CD4-positive, alpha-beta T cell (primary cell): ENCODE results near the gene SDF2L1. TPM values are rescaled to one million over a fixed set of nuclear protein-coding genes. Genes with fewer than 3 reads are reported as not detected.
"Not testable (repeated sequence)": the region's sequence is repeated elsewhere in the genome, so short reads cannot be mapped to it uniquely, and the experiment has no call there.

Experiments used
- ATAC-seq: fragments of 200-7000 bp; cut with Tn5 transposase; one replicate; pipeline ENCODE4 v1.10.0; 2022; ENCODE audit warnings: mild to moderate bottlenecking; ENCODE audit not compliant: poor library complexity
- CTCF ChIA-PET: fragments of 350-600 bp; sonication (Branson Sonifier 250); formaldehyde crosslinking; loops from one replicate; lab custom pipeline; 2021; ENCODE audit warnings: antibody characterized with exemption, inconsistent platforms; lab: Charles Lee
- POLR2A ChIA-PET: fragments of 350-600 bp; sonication (Branson Sonifier 250); formaldehyde crosslinking; loops from one replicate; lab custom pipeline; 2021; ENCODE audit warnings: antibody characterized with exemption, inconsistent platforms; lab: Charles Lee
- DNase-seq, 14 experiments: peaks; one replicate each; pipeline ENCODE4 v3.0.0-alpha.2; 2013 to 2020; ENCODE audit warnings: mixed read lengths in 2 of 14
- H3K27ac ChIP-seq, 2 donors: one replicate each; pipeline versions ENCODE4 v1.5.1 to v1.7.0; 2013; ENCODE audit warnings: low read length in 2 of 2, low read depth in 1 of 2, mild to moderate bottlenecking in 1 of 2
- H3K27me3 ChIP-seq, 2 experiments: 1 replicate in 1 of 2; 2 replicates in 1 of 2; pipeline versions ENCODE4 v1.6.1 to v1.7.0; 2013; ENCODE audit warnings: low read length in 2 of 2, control low read depth in 1 of 2, mild to moderate bottlenecking in 1 of 2, moderate library complexity in 1 of 2; ENCODE audit not compliant: insufficient read depth in 2 of 2, control insufficient read depth in 1 of 2
- H3K36me3 ChIP-seq: one replicate; pipeline ENCODE4 v1.6.1; 2013; ENCODE audit warnings: low read length, control low read depth; ENCODE audit not compliant: insufficient read depth
- H3K4me1 ChIP-seq: one replicate; pipeline ENCODE4 v1.6.1; 2013; ENCODE audit warnings: low read length, control low read depth; ENCODE audit not compliant: insufficient read depth
- H3K4me3 ChIP-seq: one replicate; pipeline ENCODE4 v1.5.1; 2013; ENCODE audit warnings: mild to moderate bottlenecking, low read length, moderate library complexity
- H3K9me3 ChIP-seq, 2 experiments: 1 replicate in 1 of 2; 2 replicates in 1 of 2; pipeline versions ENCODE4 v1.6.1 to v1.7.0; 2013; ENCODE audit warnings: low read length in 2 of 2, mild to moderate bottlenecking in 2 of 2, control low read depth in 1 of 2, moderate library complexity in 1 of 2; ENCODE audit not compliant: control insufficient read depth in 1 of 2, insufficient read depth in 1 of 2
- H3K27ac Mint-ChIP-seq: one replicate; pipeline ENCODE4 v1.8.0; 2020; ENCODE audit warnings: mixed read lengths
- H3K27me3 Mint-ChIP-seq: one replicate; pipeline ENCODE4 v1.8.0; 2021; ENCODE audit warnings: mixed read lengths
- H3K36me3 Mint-ChIP-seq: one replicate; pipeline ENCODE4 v1.8.0; 2021; ENCODE audit warnings: low read depth, mixed read lengths
- H3K4me1 Mint-ChIP-seq: one replicate; pipeline ENCODE4 v1.8.0; 2021; ENCODE audit warnings: low read depth, mixed read lengths
- H3K4me3 Mint-ChIP-seq: one replicate; pipeline ENCODE4 v1.8.0; 2020; ENCODE audit warnings: mild to moderate bottlenecking, mixed read lengths
- H3K9me3 Mint-ChIP-seq: one replicate; pipeline ENCODE4 v1.8.0; 2020; ENCODE audit warnings: mixed read lengths
- intact Hi-C, 2 experiments: fragments of 100-400 bp; cut with DNase I in 1 of 2; cut with micrococcal nuclease in 1 of 2; formaldehyde crosslinking; loops; one replicate each; pipeline versions ENCODE4 v1.15.1 to v1.9.0; 2023 to 2025; cut with DNase I, micrococcal nuclease
- total RNA-seq, 174 experiments: library from RNA in 2 of 174; stranded (reverse) in 2 of 174; gene quantifications; one replicate each; pipeline ENCODE4 v1.2.3 and lab custom pipeline; 2021 to 2026
- TF ChIP-seq, protein P1 (sequence below): fragments of 200-600 bp; IDR thresholded peaks from one replicate; pipeline ENCODE4 v1.8.0; 2022; ENCODE audit warnings: antibody characterized with exemption, mild to moderate bottlenecking

Gene SDF2L1
- total RNA-seq, 2 experiments from 2014 or later: 20.0 to 21.2 TPM

- Histone ChIP-seq H3K9me3 (no peaks in the 10 kb centered on the region), H3K4me1 (peaks cover 7% of the 10 kb centered on the region), H3K27me3 (no peaks in the 10 kb centered on the region), H3K36me3 (peaks cover 58% of the 10 kb centered on the region), H3K27ac (no peak overlapping the region), H3K4me3 (no peak overlapping the region)
- DNase-seq: no peak
- no peaks in the 10 kb centered on the region for H3K9me3 Mint-ChIP-seq
- no peaks in the 10 kb centered on the region for H3K27me3 Mint-ChIP-seq
- TF ChIP-seq, protein P1, sequence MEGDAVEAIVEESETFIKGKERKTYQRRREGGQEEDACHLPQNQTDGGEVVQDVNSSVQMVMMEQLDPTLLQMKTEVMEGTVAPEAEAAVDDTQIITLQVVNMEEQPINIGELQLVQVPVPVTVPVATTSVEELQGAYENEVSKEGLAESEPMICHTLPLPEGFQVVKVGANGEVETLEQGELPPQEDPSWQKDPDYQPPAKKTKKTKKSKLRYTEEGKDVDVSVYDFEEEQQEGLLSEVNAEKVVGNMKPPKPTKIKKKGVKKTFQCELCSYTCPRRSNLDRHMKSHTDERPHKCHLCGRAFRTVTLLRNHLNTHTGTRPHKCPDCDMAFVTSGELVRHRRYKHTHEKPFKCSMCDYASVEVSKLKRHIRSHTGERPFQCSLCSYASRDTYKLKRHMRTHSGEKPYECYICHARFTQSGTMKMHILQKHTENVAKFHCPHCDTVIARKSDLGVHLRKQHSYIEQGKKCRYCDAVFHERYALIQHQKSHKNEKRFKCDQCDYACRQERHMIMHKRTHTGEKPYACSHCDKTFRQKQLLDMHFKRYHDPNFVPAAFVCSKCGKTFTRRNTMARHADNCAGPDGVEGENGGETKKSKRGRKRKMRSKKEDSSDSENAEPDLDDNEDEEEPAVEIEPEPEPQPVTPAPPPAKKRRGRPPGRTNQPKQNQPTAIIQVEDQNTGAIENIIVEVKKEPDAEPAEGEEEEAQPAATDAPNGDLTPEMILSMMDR: no peak
- intact Hi-C loops: loop anchor here in 1 of 2 experiments (5.0 kb wide), 1 partner anchor 43 kb away; no protein-coding TSS in a partner anchor
- H3K4me1 Mint-ChIP-seq: peaks cover 19% of the 10 kb centered on the region
- POLR2A ChIA-PET: interaction anchor here (1.2 kb wide), 1 partner anchor 13 kb away, joined by 3 read pairs; no protein-coding TSS in a partner anchor
- ATAC-seq: no peak
- peaks cover 58% of the 10 kb centered on the region for H3K36me3 Mint-ChIP-seq
- H3K27ac Mint-ChIP-seq: peak overlapping the region; percentile 27
- no peak overlapping the region for H3K4me3 Mint-ChIP-seq
- CTCF ChIA-PET: interaction anchor here (1.1 to 2.2 kb wide), 4 partner anchors 12 to 28 kb away, joined by 3 to 14 read pairs (median 6); partner anchors contain the start of genes SDF2L1 and YDJC
Observed at GRCh38 chr22:21615731-21616130, 26.4 kb upstream of the SDF2L1 start.

DNA sequence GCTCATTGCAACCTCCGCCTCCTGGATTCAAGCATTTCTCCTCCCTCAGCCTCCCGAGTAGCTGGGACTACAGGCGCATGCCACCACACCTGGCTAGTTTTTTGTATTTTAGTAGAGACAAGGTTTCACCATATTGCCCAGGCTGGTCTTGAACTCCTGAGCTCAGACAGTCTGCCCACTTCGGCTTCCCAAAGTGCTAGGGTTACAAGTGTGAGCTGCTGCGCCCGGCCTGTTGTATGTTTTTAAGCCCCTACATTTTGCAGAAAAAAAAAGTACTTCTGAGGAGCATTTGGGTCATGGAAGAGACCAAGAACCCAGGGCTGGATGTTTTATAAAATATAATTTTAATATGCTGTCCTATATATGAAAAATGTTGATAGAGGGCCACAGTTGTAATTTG is 24.8 kb upstream of the SDF2L1 start:
- H3K9me3 ChIP-seq, H3K27ac ChIP-seq, H3K27ac Mint-ChIP-seq, H3K9me3 Mint-ChIP-seq, POLR2A ChIA-PET, H3K4me3 Mint-ChIP-seq, H3K4me1 ChIP-seq, ATAC-seq, H3K4me3 ChIP-seq, H3K27me3 ChIP-seq, H3K27me3 Mint-ChIP-seq, DNase-seq: not testable (repeated sequence)
- Mint-ChIP-seq H3K36me3 (peaks cover 51% of the 10 kb centered on the region), H3K4me1 (peaks cover 11% of the 10 kb centered on the region)
- CTCF ChIA-PET: interaction anchor here (0.9 to 2.0 kb wide), 3 partner anchors 12 to 26 kb away, joined by 3 to 14 read pairs (median 4); partner anchors contain the start of gene YDJC
- intact Hi-C loops: loop anchor here in 1 of 2 experiments (5.0 kb wide), 1 partner anchor 45 kb away; no protein-coding TSS in a partner anchor
- H3K36me3 ChIP-seq: peaks cover 53% of the 10 kb centered on the region

DNA sequence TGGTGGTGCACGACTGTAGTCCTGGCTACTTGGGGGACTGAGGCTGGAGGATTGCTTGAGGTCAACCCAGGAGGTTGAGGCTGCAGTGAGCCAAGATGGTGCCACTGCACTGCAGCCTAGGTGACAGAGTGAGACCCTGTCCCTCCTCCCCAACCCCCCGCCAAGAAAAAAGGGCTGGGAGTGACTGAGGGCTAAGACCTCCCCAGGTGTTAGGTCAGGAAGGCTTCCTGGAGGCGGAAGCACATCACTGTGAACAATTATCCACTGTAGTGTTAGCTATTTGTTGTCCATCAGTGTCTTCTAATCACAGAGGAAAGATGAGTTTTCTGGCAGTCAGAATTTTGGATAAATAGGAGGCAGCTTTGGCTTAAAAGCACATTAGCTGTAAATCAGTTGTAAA is 21.1 kb upstream of the SDF2L1 start:
- ChIA-PET POLR2A (no interaction called here), CTCF (no interaction called here)
- TF ChIP-seq, protein P1: no peak
- peaks cover 25% of the 10 kb centered on the region for H3K4me1 ChIP-seq
- H3K4me3 ChIP-seq: no peak overlapping the region
- Mint-ChIP-seq H3K27me3 (no peaks in the 10 kb centered on the region), H3K27ac (peak overlapping the region; percentile 53), H3K4me3 (no peak overlapping the region), H3K9me3 (no peaks in the 10 kb centered on the region), H3K36me3 (peaks cover 32% of the 10 kb centered on the region), H3K4me1 (peaks cover 17% of the 10 kb centered on the region)
- intact Hi-C loops: no loop called here
- no peaks in the 10 kb centered on the region for H3K9me3 ChIP-seq
- no peaks in the 10 kb centered on the region for H3K27me3 ChIP-seq
- H3K36me3 ChIP-seq: peaks cover 54% of the 10 kb centered on the region
- H3K27ac ChIP-seq: no peak overlapping the region
- DNase-seq (no peak), ATAC-seq (no peak)
